ENCODE results near the gene NT5C3A. TPM values are rescaled to one million over a fixed set of nuclear protein-coding genes. Genes with fewer than 3 reads are reported as not detected.

The NT5C3A gene
- total and polyA plus RNA-seq, 2 of the 13 experiments (the other 11 are each of a cell fraction or from before 2014, with no cell fraction given), result 16.9 to 34.0 TPM

GRCh38 chr7:33066771-33067170 lies 4.2 kb upstream of the NT5C3A start:
- in situ Hi-C loops (cut with HindIII; ENCODE audit: extremely low pct_ligation_motif_present, low pct_unique_long_range_greater_than_20kb) (no loop called here), intact Hi-C loops (cut with micrococcal nuclease; ENCODE audit: unreplicated experiment) (no loop called here)
- H3K4me1 ChIP-seq (ENCODE audit: insufficient read depth, low read length), result peaks cover 11% of the 10 kb centered on the region
- H3K79me2 ChIP-seq (ENCODE audit: insufficient read depth, low read length), result peaks cover 7% of the 10 kb centered on the region
- H3K27me3 ChIP-seq (ENCODE audit: control insufficient read depth in 1 of 2, insufficient read depth in 2 of 2, low read length in 2 of 2), result no peaks in the 10 kb centered on the region
- no peaks in the 10 kb centered on the region for H4K20me1 ChIP-seq (ENCODE audit: insufficient read depth, low read length)
- no TSS peak for BruUV-seq (replicated peaks)
- H3K4me3 ChIP-seq (replicated peaks in 1 of 3; ENCODE audit: insufficient read depth in 1 of 3, low read depth in 2 of 3, low read length in 3 of 3), result no peak overlapping the region
- no peak for FAIRE-seq
- TF ChIP-seq ISL2 (CRISPR knock-in tag; IDR thresholded peaks at IDR 0.05) (no peak), ZNF234 (CRISPR knock-in tag; conservative IDR thresholded peaks at IDR 0.05) (no peak), HIVEP1 (CRISPR knock-in tag; IDR thresholded peaks at IDR 0.05) (no peak), NFE2 (CRISPR knock-in tag; IDR thresholded peaks at IDR 0.05) (no peak), HMG20B (CRISPR knock-in tag; conservative IDR thresholded peaks at IDR 0.05) (no peak), ZFP1 (CRISPR knock-in tag; IDR thresholded peaks at IDR 0.05) (no peak), ZNF761 (CRISPR knock-in tag; conservative IDR thresholded peaks at IDR 0.05) (no peak), TEAD3 (CRISPR knock-in tag; optimal IDR thresholded peaks at IDR 0.05; ENCODE audit: borderline replicate concordance) (no peak), ZNF558 (CRISPR knock-in tag; IDR thresholded peaks at IDR 0.05; ENCODE audit: borderline replicate concordance) (no peak), FIP1L1 (IDR thresholded peaks at IDR 0.05; ENCODE audit: borderline replicate concordance, insufficient read depth, low read depth, low read length) (no peak), POGZ (CRISPR knock-in tag; IDR thresholded peaks at IDR 0.05) (no peak), TARDBP (CRISPR knock-in tag; IDR thresholded peaks at IDR 0.05) (no peak), EED (CRISPR knock-in tag; IDR thresholded peaks at IDR 0.05) (no peak), MXD3 (CRISPR knock-in tag; IDR thresholded peaks at IDR 0.05) (no peak), ZSCAN25 (CRISPR knock-in tag; IDR thresholded peaks at IDR 0.05) (no peak), PLSCR1 (CRISPR knock-in tag; IDR thresholded peaks at IDR 0.05; ENCODE audit: borderline replicate concordance) (no peak)
- no peak overlapping the region for H3K4me2 ChIP-seq (ENCODE audit: low read depth, low read length)
- H3K27ac ChIP-seq (ENCODE audit: extremely low read length, insufficient read depth, low read length), result no peak overlapping the region
- H3K9ac ChIP-seq (ENCODE audit: insufficient read depth, low read depth, low read length), result no peak overlapping the region
- no peaks in the 10 kb centered on the region for H3K36me3 ChIP-seq (replicated peaks in 1 of 2; ENCODE audit: control insufficient read depth in 1 of 2, insufficient read depth in 2 of 2, low read length in 2 of 2)
- POLR2A ChIA-PET, result no interaction called here
- peaks cover 37% of the 10 kb centered on the region for H3K9me3 ChIP-seq (ENCODE audit: low read length)
- no peak overlapping the region for H2AFZ ChIP-seq (ENCODE audit: low read length)
- CTCF ChIA-PET (ENCODE audit: low intra/inter-chr PET ratio, low total read pairs), result no interaction called here
- no peak for DNase-seq (ENCODE audit: low spot score)
- WGBS (ENCODE audit: low lambda C conversion rate), result 3% methylated on average over 1 of the region's 1 CpG
- no peak for ATAC-seq

Data from HepG2 (cell line).